ENCODE data around the gene IL1RAP. TPM values are rescaled to one million over a fixed set of nuclear protein-coding genes. Genes with fewer than 3 reads are reported as not detected.

IL1RAP gene
- total and polyA plus RNA-seq, 5 experiments from 2014 or later, result 2.2 to 11.3 (median 3.9) TPM

- no peak overlapping the region for H3K27ac Mint-ChIP-seq
- no peaks in the 10 kb centered on the region for H3K4me1 Mint-ChIP-seq
- POLR2A ChIA-PET, result no interaction called here
- ATAC-seq (no peak), DNase-seq (no peak)
- peaks cover 7 to 30% (median 11%) of the 10 kb centered on the region in 5 donors for H3K27me3 Mint-ChIP-seq
- no peaks in the 10 kb centered on the region for H3K36me3 Mint-ChIP-seq
- H3K4me3 Mint-ChIP-seq, result no peak overlapping the region
- H3K9me3 Mint-ChIP-seq, result no peaks in the 10 kb centered on the region
These were observed 185.9 kb downstream of the IL1RAP start for GRCh38 chr3:190699776-190700175.

GRCh38 chr3:190701096-190701532 is 187.2 kb downstream of the IL1RAP start:
- Mint-ChIP-seq H3K4me1 (no peaks in the 10 kb centered on the region), H3K9me3 (no peaks in the 10 kb centered on the region), H3K27ac (no peak overlapping the region), H3K4me3 (no peak overlapping the region), H3K36me3 (no peaks in the 10 kb centered on the region), H3K27me3 (peaks cover 7 to 30% (median 11%) of the 10 kb centered on the region in 5 donors)
- DNase-seq, result no peak
- no peak for ATAC-seq
- POLR2A ChIA-PET, result no interaction called here

- Mint-ChIP-seq H3K36me3 (no peaks in the 10 kb centered on the region), H3K27ac (no peak overlapping the region), H3K9me3 (no peaks in the 10 kb centered on the region), H3K4me3 (no peak overlapping the region), H3K4me1 (no peaks in the 10 kb centered on the region), H3K27me3 (peaks cover 0 to 10% (median 9%) of the 10 kb centered on the region in 5 donors)
- no peak for DNase-seq
- no peak for ATAC-seq
- POLR2A ChIA-PET, result no interaction called here
These were observed 192.7 kb downstream of the IL1RAP start for GRCh38 chr3:190706582-190706981.

Other genes starting within 250 kb of the IL1RAP start
- not detected for gene CLDN1, start 191.6 kb upstream of the IL1RAP start, total RNA-seq
- not detected for gene CLDN1, start 191.6 kb upstream of the IL1RAP start, polyA plus RNA-seq
- gene CLDN16, start 125.9 kb upstream of the IL1RAP start, total RNA-seq, result not detected
- gene CLDN16, start 125.9 kb upstream of the IL1RAP start, polyA plus RNA-seq, result not detected
- gene TMEM207, start 64.2 kb upstream of the IL1RAP start, total RNA-seq, result not detected
- gene TMEM207, start 64.2 kb upstream of the IL1RAP start, polyA plus RNA-seq, result not detected